NCI-H2029 (cell line): Measurements from ENCODE around the gene SPATA2L.
A peak's percentile ranks its signal among the peaks of the same experiment; 100 is the strongest.

Experiments used
- DNase-seq: peaks from one replicate; lab custom pipeline; 2025; lab: John Stamatoyannopoulos, UW

SPATA2L gene

DNA sequence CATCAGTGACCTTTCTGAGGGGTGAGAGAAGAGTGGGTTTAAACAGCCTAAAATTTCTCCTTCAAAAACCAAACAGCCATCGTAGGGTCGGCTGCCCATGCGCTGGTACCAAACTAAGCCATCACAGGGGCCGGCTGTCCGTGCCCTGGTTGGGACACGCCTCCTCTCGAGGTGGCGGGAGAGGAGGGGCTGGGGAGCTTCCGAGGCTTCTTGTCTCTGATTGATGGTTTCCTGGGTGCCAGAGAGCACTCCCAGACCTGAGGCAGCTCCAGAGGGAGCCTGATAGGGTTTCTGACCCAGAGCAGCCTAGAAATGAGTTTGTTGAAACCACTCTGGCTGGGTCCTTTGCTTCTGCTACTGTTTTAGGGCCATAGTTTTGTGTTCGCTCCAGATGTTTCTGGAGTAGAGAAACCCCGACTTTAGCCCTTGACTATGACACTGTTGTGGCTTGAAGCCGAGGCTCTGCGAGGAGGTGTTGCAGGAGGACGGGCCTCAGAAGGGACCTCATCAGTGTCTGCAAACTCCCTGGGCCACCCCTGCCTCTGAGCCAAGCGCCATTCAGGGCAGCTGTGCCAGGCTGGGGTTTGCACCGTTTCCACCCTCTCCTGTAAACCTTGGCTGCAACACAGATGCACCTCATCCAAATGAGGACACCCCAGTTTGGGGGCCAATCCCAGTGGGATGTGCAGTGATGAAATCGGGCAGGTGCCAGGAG, 26.1 kb upstream of the SPATA2L start:
- no peak for DNase-seq

DNA sequence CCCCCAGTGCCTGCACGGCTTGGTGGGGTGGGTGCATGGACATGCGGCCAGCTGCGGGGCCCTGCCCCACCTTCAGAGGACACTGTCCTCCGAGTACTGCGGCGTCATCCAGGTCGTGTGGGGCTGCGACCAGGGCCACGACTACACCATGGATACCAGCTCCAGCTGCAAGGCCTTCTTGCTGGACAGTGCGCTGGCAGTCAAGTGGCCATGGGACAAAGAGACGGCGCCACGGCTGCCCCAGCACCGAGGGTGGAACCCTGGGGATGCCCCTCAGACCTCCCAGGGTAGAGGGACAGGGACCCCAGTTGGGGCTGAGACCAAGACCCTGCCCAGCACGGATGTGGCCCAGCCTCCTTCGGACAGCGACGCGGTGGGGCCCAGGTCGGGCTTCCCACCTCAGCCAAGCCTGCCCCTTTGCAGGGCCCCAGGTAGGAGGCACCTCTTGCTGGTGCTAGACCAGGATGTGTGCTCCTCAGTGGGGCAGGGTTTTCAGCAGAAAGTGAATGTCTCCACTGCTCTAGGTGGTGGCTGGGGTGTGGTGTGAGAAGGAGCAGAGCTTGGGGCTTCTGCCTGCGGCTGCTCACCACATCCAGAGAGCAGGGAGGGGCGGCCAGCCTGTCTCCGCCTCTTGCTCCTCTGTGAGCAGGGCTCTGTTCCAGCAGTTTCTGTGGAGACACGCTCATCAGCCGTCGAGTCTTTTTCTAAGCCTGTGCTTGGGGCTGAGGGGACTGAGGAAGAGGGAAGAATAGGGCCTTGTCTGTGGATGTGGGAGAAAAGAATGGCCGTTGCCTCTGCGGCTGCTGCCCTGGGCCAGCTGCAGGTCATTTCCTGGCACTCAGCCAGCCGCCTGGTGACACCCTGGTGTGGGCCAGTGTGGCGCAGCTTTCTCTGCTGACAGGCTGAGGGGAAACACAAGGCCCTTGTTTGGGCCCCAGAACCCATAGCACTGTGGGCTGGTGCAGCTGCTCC, 22.1 kb upstream of the SPATA2L start:
- DNase-seq = no peak

DNA sequence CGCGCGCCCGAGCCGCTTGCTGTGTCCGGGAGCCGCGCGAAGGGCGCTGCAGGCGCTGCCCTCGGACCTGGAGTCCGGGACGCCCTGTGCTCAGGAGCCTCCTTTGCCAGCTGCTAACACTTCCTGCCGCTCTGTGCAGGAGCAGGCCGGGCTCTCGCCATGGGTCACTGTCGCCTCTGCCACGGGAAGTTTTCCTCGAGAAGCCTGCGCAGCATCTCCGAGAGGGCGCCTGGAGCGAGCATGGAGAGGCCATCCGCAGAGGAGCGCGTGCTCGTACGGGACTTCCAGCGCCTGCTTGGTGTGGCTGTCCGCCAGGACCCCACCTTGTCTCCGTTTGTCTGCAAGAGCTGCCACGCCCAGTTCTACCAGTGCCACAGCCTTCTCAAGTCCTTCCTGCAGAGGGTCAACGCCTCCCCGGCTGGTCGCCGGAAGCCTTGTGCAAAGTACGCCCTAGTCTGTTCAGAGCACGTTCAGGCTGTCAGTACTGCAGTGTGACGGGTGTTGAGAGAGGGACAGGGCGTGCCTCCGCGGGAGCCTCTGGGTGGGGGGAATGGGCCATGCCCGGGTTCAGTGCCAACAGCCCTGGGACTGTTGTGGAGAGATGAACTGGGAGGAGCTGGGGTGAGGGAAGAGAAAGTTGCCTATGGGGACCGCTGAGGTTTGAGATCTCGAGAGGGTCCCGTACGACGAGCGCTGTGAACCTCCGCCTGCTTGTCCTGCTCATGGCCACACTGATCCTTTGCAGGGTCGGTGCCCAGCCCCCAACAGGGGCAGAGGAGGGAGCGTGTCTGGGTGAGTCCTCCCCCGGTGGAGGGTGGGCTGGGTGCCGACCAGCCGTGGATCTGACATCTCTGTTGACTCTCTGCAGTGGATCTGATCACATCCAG, 21.1 kb upstream of the SPATA2L start:
- DNase-seq = no peak

DNA sequence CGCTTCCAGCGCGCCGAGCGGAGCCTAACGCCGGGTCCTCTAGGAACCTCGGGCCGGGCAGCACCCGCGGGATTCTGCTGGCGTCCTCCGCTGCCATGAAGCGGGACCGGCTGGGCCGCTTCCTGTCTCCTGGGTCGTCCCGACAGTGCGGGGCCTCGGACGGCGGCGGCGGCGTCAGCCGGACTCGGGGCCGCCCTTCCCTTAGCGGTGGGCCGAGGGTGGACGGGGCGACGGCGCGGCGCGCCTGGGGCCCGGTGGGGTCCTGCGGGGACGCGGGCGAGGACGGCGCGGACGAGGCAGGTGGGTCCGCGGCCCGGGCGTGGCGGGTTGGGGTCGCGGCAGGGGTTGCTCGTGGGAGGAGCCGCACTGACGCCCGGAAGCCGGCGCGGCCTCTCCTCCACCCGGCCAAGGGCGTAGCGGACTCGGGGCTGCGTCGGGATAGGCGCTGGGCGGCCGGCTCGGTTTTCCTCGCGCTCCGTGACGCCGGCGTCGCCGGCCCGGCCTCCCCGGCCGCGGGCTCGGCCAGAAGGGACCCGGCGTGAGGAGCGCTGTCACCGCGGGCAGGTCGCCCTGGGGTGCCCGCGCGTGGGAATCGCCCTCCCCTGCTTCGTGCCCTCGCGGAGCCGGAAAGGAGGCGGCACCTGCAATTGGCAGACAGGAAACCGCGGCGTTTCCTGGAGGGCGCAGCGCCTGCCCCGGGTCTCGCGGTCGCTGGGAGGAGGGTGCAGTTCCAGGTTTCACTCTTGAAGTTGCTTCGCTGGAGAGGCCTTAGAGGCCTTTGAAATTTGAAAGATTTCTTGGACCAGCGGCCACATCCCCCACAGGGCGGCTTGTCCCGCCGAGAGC, 20.3 kb upstream of the SPATA2L start:
- DNase-seq = no peak

DNA sequence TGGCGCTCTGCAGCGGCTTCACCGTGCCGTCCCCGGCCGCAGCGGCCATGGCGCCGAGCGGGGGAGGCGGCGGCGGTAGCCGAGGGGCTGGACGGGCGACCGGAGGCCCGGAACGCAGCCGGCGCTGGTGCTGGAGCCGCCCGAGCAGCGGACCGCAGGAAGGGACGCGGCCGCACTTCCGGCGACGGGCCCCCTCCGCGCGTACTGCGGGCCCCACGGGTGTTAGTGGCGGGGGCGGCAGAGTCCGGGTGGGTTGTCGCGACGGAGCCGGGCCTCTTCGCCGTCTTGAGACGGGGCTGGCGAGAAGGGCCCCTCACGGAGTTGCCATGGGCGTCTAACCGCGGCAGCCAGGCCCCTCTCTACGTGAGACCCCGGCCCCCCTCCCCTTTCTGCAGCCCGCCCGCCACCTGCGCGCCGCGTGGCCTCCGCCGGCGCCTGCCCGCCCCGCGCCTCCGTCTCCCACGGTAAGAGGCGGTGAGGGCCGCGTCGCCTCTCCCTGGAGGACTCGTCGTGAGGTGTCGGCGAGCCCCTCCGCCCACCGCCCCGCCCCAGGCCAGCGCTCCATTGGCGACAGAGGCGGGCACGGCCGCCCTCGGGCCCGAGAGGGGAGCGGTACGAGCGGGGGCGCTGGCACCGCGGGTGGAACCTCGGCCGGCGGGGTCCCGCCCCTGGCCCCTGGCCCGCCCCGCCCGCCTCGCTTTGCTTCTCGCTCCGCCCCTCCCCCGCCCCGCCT, 19.5 kb upstream of the SPATA2L start, which contains the start of the genes VPS9D1 and ZNF276:
Gene VPS9D1, minus strand, starts transcription at position 86 of the 733 bp plus-strand sequence. Its CDS starts 37 bp downstream, at position 49.
Gene ZNF276, plus strand, starts transcription at position 725 of the 733 bp plus-strand sequence. CDS start 104 bp downstream, outside the sequence.
- peak; percentile 24 for DNase-seq

DNA sequence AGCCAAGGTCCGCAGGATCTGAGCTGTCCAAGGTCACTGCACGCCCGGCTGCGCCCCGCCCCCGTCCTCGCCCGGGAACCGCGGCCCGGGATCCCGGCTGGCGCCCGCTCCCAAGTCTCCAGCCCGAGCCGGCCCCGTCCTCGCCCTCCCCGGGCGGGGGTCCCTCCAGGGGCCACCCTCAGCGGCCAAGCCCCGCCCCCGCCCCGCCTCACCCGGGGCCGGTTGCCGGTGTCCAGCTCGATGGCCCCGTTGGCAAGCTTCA, 19.0 kb upstream of the SPATA2L start:
- no peak for DNase-seq

DNA sequence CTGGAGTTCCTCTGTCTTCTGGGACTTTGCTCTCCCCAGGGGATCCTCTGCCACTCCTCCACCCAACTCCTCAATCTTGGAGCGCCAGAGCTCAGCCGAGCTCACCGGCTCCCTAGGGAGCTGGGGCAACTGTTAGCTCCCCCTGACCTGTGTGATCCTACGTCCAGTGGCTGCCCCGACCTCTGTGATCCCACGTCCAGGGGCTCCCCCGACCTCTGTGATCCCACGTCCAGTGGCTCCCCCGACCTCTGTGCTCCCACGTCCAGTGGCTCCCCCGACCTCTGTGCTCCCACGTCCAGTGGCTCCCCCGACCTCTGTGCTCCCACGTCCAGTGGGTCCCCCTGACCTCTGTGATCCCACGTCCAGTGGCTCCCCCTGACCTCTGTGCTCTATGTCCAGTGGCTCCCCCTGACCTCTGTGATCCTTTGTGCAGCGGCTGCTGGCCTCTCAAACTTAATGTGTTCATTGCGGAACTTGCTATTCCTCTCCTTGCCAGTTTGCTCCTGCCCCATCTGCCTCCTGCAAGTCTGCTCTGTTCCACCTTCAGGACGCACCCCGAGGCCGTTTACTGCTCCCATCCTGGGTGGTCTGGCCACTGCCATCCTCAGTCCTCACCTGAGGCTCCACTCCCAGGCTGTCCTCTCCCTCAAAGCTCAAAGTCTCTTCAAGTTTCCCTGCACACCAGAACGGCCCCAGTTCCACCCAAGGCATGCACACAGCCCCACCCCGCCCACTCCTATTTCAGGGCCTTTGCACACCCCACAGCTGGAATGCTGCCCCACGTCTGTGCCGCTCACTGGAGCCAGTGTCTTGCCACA, 16.4 kb upstream of the SPATA2L start:
- no peak for DNase-seq

DNA sequence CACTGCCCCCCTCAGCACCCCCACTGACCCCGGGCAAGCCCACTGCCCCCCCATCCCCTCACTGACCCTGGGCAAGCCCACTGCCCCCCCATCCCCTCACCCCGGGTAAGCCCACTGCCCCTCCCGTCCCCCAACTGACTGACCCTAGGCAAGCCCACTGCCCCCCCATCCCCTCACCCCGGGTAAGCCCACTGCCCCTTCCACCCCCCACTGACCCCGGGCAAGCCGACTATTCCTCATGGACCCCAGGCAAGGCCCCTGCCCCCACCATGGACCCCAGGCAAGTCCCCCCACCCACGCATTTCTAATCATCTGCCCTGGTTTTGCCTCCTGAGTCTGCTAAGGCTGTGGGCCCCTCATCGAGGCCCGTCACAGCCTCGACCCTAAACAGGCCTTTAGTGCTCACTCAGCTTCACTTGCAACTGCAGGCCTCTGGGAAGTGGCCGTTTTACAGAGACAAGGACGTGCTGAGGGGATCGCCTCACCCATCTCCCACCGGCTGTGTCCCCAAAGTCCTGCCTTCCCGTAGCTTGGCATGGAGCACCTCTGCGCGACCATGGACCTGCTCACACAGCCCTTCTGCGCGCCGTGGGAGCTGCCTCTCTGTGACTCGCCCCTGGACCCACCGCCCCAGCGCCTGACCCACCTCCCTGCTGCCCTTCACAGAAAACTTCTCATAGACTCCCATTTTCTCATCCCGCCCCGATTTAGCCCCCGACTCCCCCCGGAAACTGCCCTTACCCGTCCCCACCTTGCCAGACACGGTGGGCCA, 15.6 kb upstream of the SPATA2L start:
- no peak for DNase-seq

DNA sequence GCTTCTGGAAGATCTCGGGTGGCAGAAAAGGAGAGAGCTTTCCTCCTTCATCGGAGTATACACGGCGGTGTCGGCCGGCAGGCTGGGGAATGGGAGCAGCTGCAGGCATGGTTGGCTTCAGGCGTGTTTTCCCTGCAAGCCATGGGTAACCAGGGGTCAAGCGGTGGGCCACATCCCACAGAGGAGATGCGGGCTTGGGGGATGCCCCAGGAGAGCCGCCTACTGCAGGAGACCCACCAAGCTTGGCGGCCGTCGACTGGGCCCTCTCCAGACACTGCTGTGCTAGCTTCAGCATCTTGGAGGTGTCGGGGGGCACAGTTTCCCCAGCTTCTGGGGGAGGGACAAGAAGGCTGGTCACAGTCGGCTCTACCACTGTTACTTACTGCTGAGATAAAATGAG, 15.0 kb upstream of the SPATA2L start:
- DNase-seq = no peak

DNA sequence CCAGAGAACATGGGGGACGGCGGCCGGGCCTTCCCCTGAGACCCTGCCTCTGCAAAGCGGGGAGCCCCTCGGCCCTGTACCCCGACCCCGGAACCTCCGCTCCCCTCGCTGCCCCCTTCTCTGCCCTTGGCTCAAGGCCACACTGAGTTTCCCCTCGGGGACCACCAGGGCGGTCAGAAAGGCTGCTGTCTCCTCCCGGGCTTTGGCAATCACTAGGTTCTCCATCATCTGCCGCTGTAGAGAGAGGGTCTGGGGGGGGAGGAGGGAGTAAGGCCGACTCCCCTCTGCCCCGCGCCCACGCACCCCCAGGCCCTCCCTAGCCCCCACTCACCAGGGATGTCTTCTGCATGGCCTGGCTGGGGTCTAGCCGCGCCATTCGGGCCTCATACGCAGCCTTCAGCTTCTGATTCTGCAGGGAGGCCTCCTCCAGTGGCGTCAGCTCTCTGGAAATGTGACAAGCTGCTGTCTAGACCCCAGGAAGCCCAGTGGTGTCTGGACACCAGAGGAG, 10.8 kb upstream of the SPATA2L start:
- no peak for DNase-seq

DNA sequence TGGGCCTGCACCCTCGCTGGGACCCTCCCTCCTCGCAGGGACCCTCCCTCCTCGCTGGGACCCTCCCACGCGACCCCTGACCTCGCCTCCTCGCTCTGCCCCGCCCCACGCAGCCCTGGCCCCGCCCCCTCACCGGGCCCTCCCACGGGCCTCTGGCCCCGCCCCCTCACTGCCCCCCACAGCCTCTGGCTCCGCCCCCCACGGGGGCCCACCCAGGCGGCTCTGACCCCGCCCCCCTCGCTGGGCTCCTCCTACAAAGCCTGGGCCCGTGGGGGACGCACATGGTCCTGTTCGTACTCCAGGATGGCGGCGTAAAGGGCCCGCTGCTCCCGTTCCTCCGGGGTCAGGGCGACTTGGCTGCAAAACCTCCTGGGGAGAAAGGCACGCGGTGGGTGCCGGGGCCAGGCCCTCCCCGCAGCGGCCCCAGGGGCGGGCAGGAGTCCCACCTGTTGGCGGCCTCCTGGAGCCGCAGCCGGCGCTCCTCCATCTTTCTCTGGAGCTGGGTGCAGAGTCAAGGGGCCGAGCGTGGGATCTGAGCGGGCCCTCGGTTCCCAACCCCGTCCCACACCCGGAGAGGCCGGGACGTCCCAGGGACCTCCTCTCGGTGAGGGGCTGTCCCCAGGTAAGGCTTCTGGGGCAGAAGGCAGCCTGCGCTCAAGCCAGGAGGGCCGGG, 10.2 kb upstream of the SPATA2L start:
- no peak for DNase-seq

DNA sequence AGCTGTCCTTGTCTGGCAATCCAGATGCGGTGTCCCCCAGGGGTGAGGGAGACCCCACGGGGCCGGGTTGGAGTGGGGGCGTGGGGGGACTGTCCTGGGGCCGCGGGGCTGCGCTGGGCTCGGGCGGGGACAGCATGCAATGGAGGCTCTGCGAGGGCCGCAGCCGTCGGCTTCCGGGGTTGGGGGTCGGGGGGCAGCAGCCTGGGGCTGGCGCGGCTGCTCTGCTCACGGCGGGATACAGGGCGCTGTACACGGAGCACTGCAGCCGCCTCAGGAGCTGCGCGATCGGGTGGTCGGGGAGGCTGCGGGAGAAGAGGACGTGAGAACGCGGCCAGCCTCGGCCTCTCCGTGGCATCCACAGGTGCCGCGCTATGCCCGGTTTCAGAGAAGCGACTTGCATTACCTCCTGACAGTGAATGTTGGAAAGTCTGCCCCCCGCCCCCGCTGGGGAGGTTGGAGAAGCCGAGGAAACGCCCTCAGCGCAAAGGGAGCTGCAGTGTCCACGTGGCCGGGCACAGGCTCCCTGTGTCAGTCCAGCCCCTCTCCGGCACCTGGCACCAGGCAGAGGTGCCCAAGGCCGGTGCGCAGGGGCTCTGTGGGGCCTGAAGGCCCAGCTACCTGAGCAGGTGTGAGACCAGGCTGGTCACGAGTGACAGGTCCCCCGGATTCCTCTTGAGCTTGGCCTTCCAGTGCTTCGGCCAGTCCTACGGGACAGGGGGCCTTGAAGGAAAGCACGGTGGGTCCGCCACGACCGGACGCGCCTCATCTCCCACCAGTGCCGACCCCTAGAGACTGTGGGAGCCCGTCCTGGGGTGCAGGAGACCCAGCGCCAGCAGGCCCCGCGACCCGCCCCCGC, 9.4 kb upstream of the SPATA2L start:
- DNase-seq = no peak

DNA sequence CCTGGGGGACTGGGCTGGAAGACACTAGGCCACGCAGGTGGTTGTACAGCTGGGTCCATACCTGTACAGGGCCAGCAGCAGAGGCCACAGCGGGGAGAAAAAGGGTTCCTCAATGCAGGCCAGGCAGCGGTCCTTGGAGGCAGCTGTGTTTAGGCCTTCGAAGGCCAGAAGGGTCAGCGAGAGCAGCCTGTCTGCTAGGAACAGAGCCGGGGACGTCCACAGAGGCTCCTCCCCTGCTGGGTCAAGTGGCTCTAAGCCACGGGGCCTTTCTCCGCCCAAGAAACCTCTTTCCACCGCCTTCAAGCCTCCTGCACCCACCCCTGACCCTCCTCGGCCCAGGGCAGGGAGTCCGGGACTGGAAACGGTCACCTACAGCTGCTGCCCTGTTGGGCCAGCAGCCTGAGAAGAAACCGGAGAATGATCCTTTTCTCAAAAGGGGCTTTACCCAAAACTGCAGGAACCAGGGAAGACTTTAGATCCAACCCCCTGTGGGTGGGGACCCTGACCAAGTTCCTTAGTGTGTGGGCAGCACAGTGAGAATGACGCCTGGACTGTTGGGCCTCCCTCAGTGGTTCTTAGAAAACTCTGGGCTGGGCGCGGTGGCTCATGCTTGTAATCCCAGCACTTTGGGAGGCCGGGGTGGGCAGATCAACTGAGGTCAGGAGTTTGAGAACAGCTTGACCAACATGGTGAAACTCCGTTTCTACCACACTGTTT, 8.4 kb upstream of the SPATA2L start:
- no peak for DNase-seq

DNA sequence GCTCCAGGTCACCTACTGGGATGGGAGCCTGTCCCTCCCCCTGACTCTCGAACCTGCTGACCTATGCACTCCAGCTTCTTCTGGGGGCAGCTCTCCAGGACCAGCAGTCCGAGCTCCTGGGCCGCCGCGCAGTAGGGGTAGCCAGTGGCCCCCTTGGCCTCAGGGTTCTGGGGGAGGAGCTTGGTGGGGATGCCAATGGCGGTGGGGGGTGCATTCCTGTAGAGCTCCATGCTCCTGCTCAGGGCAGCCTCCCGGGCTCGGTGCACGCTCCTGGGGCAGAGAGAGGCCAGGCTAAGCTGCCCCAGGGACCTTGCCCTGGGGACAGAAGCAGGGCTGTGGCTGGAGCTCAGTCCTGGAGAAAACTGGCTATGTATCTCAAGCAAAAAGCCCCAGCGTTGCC, 7.7 kb upstream of the SPATA2L start:
- DNase-seq = no peak

DNA sequence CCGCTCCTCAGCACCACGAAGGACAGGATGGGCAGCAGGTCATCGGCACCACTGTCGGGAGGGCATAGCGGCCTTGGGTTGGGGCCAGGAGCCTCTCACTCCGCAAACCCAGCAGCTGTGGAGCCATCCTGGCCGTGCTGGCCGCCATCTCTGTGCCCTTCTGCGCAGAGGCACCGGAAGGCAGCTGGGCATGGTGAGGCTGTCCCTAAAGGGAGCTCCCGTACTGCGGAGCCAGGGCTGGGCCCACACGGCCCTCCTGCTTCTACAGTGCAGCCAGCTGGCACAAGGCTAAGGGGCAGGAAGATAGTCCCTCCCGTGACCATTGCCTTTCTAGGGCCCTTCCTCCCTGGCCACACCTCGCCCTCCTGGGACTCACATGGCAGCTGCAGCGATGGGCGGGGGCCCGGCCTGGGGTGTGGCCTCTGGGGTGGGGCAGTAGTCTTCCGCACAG, 7.0 kb upstream of the SPATA2L start:
- no peak for DNase-seq

DNA sequence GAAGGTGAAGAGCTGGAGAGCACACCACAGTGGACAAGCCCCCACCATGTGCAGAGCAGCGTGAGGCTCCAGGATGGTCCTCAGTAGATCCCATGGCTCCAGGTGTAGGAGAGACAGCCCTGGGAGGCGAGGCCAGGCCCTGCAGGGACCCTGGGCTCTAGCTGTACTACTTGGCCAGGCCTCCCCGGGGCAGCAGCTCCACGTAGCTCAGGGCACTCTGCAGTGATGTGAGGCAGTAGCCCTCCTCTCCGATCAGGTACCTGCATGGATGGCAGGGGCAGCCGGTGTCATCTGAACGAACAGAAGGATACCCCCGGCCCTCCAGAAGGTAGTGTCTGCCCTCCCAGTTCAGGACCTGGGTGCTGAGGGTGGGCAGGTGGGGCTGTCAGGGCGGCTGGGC, 6.2 kb upstream of the SPATA2L start:
- DNase-seq = no peak
